ENCODE data around the gene TAX1BP3.

Gene TAX1BP3

GRCh38 chr17:3688027-3688553, 19.7 kb upstream of the TAX1BP3 start:
- DNase-seq, result no peak

GRCh38 chr17:3685174-3685573, 16.8 kb upstream of the TAX1BP3 start:
- no peak for DNase-seq

- DNase-seq, result no peak
Measured at GRCh38 chr17:3683054-3683511, 14.7 kb upstream of the TAX1BP3 start.

GRCh38 chr17:3682033-3682432, 13.7 kb upstream of the TAX1BP3 start:
- no peak for DNase-seq

GRCh38 chr17:3681565-3681964, 13.2 kb upstream of the TAX1BP3 start:
- no peak for DNase-seq

GRCh38 chr17:3681057-3681456, 12.7 kb upstream of the TAX1BP3 start:
- no peak for DNase-seq

- DNase-seq, result no peak
Measured at GRCh38 chr17:3679531-3680126, 11.3 kb upstream of the TAX1BP3 start.

GRCh38 chr17:3678821-3679530, 10.6 kb upstream of the TAX1BP3 start:
- DNase-seq, result no peak

GRCh38 chr17:3678095-3678820, 9.9 kb upstream of the TAX1BP3 start:
- DNase-seq, result no peak

GRCh38 chr17:3675886-3676285, 7.5 kb upstream of the TAX1BP3 start:
- no peak for DNase-seq

- DNase-seq, result no peak
Measured at GRCh38 chr17:3672571-3672970, 4.2 kb upstream of the TAX1BP3 start.

- DNase-seq, result no peak
Measured at GRCh38 chr17:3669548-3669947, 1.2 kb upstream of the TAX1BP3 start.

- DNase-seq, result no peak
Measured at GRCh38 chr17:3669085-3669347, 638 bp upstream of the TAX1BP3 start.

GRCh38 chr17:3667366-3668278, 756 bp downstream of the TAX1BP3 start:
- no peak for DNase-seq

GRCh38 chr17:3666516-3666915, 1.9 kb downstream of the TAX1BP3 start:
- DNase-seq, result no peak

GRCh38 chr17:3665834-3666233, 2.5 kb downstream of the TAX1BP3 start:
- no peak for DNase-seq

GRCh38 chr17:3663102-3664011, 5.0 kb downstream of the TAX1BP3 start:
- DNase-seq, result no peak

- no peak for DNase-seq
Measured at GRCh38 chr17:3660311-3660891, 8.0 kb downstream of the TAX1BP3 start.

- DNase-seq, result no peak
Measured at GRCh38 chr17:3659541-3660111, 8.8 kb downstream of the TAX1BP3 start.

GRCh38 chr17:3658784-3659449, 9.5 kb downstream of the TAX1BP3 start:
- no peak for DNase-seq

Measured in NCI-H1694 treated with DMSO at 0.1 percent for 48 hours (cell line).